ENCODE data around the gene DPEP3.
"Not testable (repeated sequence)": the region's sequence is repeated elsewhere in the genome, so short reads cannot be mapped to it uniquely, and the experiment has no call there.

The DPEP3 gene, protein sequence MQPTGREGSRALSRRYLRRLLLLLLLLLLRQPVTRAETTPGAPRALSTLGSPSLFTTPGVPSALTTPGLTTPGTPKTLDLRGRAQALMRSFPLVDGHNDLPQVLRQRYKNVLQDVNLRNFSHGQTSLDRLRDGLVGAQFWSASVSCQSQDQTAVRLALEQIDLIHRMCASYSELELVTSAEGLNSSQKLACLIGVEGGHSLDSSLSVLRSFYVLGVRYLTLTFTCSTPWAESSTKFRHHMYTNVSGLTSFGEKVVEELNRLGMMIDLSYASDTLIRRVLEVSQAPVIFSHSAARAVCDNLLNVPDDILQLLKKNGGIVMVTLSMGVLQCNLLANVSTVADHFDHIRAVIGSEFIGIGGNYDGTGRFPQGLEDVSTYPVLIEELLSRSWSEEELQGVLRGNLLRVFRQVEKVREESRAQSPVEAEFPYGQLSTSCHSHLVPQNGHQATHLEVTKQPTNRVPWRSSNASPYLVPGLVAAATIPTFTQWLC

DNA sequence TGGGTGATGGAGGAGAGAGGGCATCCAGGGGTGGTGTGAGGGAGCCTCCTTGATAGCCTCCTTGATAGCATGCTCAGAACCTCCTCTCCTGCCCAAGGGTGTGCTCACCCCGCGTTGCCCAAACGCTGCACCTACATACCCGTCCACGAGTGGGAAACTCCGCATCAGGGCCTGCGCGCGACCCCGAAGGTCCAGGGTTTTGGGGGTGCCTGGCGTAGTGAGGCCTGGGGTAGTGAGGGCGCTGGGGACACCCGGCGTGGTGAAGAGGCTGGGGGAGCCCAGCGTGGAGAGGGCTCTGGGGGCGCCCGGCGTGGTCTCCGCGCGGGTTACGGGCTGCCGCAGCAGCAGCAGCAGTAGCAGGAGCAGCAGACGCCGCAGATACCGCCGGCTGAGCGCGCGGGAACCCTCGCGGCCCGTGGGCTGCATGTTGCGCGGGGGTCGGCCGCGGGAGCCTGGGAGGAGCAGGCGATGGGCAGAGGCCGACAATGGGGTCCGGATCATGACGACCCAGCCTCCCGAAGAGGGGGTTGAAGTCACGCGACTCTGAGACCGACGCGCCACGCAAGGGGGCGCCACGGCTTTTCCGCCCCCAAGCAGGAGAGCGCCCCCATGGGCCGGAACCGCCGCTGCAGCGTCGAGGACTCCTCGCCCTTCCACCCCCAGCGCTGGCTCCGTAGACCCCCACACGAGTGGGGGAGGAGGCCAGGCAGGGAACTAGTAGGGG is at the start of gene DPEP3:
Gene DPEP3 (minus strand): TSS at position 545 of the 724 bp plus-strand sequence. CDS start 119 bp downstream, at position 426.
- no peak for FAIRE-seq

DNA sequence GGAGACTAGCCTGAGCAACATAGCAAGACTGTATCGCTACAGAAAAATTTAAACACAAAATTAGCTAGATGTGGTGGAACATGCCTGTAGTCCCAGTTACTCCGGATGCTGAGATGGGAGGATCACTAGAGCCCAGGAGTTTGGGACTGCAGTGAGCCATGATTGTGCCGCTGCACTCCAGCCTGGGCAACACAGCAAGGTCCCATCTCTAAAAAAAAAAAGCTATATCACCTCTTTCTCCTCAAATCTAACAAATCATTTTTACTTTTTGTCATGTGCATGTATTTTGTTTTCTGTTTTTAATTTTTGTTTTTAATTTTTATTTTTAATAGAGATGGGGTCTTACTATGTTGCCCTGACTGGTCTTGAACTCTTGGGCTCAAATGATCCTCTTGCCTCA is 48.7 kb upstream of the DPEP3 start:
- FAIRE-seq: no peak
- no peak for DNase-seq (ENCODE audit: insufficient read length, low spot score)

More for the DNA sequence above, at the start of gene DPEP3:
- no peak for DNase-seq (ENCODE audit: insufficient read length, low spot score)

DNA sequence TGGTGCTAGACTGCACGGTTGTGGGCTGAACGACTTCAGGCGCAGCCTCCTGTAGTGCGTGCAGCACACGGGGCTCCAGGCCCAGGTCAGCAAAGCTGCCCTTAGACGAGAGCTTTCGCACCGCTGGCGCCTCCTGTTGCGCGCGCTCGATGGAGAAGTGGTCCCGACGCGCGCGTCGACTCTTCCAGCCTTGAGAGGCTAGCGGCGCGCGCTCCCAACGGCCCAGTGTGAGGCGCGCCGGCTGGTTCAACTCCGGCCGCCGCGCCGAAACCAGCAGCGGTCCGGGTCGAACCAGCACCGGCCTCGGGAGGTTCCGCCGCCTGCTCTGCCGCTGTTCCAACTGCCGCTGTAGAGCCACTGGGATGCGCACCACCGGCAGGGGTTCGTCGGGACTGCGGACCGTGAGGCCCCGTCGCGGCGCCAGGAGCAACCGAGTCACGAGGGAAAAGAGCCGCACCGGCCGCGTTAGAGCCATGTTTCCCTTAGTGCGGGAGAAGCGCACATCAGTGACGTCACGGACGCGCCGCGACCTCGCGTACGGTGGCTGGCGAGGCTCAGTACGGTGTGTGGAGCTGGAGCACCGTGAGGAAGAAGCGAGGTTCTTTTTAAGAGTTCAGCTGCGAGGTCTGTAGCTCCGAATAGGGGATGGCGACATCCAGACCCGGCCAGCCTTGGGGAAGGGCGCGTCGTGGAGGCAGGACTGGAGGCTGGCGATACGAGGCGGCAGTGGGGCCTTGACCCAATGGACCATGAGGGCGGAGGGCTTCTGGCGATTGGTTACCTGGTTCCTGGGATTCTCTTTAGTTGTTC is 42.6 kb upstream of the DPEP3 start, which contains the start of the genes DDX28 and DUS2:
Gene DDX28 (minus strand): TSS at position 505 of the 810 bp plus-strand sequence. CDS start 30 bp downstream, at position 475.
Gene DUS2 (plus strand): TSS at position 557 of the 810 bp plus-strand sequence. CDS start 14,740 bp downstream, outside the sequence.
- peak; percentile 78 for FAIRE-seq
- DNase-seq (ENCODE audit: insufficient read length, low spot score): peak; percentile 83

DNA sequence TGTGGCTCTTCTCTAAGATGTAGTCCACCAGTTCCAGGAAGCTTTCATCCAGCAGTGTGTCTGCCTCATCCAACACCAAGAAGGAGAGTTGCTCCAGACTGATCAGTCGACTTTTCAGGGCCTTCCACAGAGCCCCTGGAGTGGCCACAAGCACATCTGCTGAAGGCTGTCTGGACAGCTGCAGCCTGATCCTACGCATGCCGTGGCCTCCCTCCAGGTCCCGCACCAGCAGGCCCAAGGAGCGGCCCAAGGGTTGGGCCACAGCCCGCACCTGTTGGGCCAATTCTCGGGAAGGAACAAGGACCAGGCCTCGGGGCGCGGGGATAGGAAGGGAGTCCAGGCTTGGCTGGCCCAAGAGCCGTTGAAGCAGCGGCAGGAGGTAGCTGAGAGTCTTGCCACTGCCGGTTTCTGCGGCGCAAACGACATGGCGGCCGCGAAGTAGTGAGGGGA is 42.0 kb upstream of the DPEP3 start:
- DNase-seq (ENCODE audit: insufficient read length, low spot score) (no peak), FAIRE-seq (no peak)

DNA sequence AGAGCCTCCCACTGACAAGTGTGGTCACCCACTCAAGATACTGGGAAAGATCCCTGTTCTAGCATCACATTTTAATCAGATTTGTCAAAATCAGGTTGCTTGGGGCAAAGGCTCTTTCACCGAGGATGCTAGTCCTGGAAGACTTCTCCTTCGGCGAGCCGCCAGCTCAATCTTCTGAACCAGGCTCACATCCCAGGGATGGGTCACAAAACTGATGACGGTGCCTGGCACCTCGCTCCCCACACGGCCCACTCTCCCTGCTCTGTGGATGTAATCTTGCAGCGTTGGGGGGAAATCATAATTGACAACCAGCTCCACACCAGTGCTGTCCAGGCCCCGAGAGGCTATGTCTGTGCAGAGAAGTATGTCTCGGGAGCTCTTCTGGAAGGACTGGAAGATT is 41.2 kb upstream of the DPEP3 start:
- no peak for DNase-seq (ENCODE audit: insufficient read length, low spot score)
- no peak for FAIRE-seq

DNA sequence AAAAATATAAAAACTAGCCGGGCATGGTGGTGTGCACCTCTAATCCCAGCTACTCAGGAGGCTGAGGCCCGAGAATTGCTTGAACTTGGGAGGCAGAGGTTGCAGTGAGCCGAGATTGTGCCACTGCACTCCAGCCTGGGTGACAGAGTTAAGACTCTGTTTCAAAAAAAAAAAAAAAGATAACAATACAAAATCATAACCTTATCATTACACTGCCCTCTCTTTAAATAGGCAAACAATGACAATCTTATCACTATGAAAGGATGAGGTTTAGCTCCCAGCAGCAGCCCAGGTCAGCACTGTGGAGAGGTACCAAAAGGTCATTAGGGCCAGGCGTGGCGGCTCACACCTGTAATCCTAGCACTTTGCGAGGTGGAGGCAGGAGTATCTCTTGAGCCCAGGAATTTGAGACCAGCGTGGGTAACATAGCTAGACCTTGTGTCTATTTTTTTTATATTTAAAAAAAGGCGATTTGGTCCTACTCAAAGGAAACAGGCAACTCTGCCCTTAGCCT is 38.9 kb upstream of the DPEP3 start:
- FAIRE-seq (no peak), DNase-seq (ENCODE audit: insufficient read length, low spot score) (no peak)

DNA sequence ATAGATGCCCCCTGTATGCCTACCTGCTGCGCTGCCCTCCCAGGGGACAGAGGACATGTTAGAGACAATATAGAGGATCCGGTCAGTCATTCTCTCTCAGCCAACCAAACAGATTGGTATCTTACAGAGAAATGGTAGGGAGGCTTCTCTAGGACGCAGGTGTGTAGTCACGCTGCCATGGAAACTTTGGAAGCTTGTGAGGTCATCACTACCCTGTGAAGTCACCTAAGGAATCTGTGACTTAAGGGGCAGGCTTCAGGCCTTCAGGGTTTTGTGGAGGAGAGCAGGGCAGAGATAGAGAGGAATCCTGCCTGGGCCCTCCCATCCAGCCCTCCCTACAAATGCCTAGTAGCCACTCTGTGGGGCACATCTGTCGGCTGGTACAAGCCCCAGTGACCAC is 35.4 kb upstream of the DPEP3 start, which contains the start of gene DPEP2NB:
Gene DPEP2NB (minus strand): TSS at position 231 of the 400 bp plus-strand sequence. CDS start 141 bp downstream, at position 90.
- FAIRE-seq (no peak), DNase-seq (ENCODE audit: insufficient read length, low spot score) (no peak)

DNA sequence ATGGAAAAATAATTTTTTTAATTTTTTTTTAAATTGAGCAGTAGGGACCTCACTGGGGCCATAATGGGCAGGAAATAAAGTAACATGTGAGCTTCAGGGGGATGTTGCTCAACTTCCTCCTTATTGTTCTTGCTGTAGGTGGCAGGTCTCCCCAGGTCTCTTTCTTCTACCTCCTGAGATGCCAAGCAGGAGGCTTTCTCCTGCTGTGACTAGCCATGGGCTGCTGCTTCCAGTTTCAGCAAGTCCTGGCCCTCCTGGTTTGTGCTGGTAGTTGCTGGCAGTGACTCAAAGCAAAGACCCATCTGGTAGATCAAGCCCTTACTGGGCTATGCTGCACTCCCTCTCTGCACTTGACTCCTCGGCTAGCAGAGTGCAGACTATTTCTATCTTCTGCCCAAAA is 33.1 kb upstream of the DPEP3 start:
- FAIRE-seq (no peak), DNase-seq (ENCODE audit: insufficient read length, low spot score) (no peak)

DNA sequence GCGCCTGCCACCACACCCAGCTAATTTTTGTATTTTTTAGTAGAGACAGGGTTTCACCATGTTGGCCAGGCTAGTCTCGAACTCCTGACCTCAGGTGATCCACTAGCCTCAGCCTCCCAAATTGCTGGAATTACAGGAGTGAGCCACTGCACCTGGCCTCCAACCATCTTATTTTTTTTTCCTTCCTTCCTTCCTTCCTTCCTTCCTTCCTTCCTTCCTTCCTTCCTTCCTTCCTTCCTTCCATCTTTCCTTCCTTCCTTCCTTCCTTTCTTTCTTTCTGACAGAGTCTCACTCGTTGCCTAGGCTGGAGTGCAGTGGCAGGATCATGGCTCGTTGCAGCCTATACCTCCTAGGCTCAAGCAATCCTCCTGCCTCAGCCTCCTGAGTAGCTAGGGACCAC is 29.6 kb upstream of the DPEP3 start:
- not testable (repeated sequence) for FAIRE-seq; DNase-seq (ENCODE audit: insufficient read length, low spot score)

DNA sequence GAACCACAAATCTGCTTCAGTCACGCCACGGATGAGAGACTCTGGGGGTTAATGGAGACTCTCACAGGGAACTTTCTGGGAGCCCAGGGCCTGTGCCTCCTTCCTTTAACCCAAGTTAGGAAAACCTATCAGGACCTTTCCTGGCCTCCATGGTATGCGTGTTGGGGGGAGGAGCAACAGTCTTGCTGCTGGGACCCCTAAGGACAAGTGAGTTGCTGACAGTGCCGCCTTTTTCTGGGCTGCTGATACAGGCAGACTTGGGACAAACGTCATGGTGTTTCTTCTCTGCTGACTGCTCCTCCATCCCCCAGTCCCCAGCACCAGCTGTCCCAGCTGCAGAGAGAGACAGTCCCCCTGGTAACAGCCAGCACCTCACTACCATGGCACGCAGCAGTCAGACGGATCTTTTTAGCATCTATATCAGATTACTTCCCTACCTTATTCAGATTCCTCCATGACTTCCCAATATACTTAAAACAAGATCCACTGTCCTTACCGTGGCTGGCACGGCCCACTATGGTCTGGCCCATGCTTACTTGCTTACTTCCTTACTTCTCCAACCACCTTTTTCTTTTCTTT is 28.9 kb upstream of the DPEP3 start:
- no peak for FAIRE-seq
- DNase-seq (ENCODE audit: insufficient read length, low spot score): no peak

DNA sequence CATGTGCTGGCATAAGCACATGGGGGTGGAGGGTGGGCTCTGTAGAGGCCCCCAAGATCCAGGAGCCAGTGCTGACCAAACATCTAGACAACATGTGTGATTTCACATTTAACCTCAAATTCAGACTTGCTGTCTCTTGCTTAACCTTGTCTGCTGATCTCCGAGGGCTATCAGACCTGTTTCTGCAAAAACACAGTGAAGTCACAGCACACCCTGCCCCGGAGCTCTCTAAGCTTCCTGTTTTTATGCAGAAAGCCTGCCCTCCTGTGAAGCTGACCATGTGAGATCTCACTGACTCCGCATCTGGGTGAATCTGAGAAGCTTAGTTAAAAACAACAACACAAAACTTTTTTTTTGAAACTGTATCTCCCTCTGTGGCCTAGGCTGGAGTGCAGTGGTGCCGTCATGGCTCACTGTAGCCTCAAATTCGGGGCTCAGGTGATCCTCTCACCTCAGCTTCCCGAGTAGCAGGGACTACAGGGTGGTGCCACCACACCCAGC is 25.5 kb upstream of the DPEP3 start:
- FAIRE-seq (peak; percentile 35), DNase-seq (ENCODE audit: insufficient read length, low spot score) (no peak)

DNA sequence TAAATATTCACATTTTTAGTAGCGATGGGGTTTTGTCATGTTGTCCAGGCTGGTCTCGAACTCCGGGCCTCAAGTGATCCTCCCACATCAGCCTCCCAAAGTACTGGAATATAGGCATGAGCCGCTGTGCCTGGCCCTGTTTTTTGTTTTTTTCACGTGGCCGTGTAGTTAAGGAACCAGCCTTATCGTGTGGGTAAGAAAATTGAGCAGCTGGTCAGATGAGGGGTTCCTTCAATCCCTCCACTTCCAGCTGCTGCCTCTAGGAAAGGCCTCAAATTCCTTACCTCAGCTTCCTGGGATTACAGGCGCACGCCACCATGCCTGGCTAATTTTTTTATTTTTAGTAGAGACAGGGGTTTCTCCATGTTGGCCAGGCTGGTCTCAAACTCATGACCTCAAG is 24.9 kb upstream of the DPEP3 start:
- FAIRE-seq (no peak), DNase-seq (ENCODE audit: insufficient read length, low spot score) (no peak)

DNA sequence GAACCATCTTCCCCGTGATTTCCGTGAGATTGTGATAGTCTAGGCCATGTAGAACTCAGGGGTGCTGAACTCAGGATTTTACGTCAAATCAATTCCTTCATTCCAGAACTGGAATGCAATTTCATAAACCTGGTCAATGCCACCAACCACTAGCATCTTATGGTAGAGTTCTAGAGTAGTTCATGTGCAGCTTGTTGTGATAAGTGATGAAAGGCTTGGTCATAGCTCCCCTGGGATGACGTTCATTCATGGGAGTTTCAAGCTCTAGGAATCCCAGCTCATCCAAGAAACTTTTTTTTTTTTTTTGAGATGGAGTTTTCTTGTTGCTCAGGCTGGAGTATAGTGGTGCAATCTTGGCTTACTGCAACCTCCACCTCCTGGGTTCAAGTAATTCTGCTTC is 22.7 kb upstream of the DPEP3 start:
- FAIRE-seq (no peak), DNase-seq (ENCODE audit: insufficient read length, low spot score) (no peak)

DNA sequence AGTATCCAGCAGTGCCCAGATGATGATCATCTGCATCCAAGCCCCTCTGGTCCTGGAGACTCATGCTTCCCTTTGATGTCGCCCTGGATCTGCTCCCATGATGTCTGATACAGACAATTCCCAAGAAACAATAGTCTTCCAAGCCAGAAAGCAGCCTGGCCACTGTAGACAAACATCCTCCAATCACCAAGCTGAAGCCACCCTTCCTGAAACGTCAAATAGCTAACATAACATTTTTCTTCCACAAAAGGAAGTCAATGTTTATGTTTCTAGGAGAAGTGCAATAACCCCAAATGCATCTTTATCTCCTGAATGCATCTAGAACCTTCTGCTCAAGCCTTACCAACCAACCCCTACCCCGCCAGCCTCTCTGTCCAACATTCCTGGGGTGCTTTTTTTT is 20.2 kb upstream of the DPEP3 start:
- FAIRE-seq (no peak), DNase-seq (ENCODE audit: insufficient read length, low spot score) (no peak)

DNA sequence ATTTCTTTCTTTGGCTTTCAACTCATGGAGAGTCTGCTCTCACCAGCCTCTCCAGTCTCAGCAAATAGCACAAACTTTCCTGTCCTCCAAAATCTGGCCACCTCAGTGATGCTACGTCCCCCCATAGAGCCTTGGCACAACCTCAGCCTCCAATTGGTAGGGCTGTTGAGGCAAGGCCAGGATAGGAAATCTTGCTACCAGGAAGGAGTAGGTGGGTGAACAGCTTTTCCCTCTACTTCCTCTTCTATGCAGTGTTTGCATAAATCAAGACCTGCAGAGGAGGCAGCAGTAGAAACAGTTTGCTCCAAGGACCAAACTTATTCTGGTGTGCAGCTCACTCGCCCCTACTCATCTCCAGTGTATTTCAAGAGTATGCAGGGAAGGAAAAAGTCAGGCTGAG is 19.7 kb upstream of the DPEP3 start:
- DNase-seq (ENCODE audit: insufficient read length, low spot score): no peak

DNA sequence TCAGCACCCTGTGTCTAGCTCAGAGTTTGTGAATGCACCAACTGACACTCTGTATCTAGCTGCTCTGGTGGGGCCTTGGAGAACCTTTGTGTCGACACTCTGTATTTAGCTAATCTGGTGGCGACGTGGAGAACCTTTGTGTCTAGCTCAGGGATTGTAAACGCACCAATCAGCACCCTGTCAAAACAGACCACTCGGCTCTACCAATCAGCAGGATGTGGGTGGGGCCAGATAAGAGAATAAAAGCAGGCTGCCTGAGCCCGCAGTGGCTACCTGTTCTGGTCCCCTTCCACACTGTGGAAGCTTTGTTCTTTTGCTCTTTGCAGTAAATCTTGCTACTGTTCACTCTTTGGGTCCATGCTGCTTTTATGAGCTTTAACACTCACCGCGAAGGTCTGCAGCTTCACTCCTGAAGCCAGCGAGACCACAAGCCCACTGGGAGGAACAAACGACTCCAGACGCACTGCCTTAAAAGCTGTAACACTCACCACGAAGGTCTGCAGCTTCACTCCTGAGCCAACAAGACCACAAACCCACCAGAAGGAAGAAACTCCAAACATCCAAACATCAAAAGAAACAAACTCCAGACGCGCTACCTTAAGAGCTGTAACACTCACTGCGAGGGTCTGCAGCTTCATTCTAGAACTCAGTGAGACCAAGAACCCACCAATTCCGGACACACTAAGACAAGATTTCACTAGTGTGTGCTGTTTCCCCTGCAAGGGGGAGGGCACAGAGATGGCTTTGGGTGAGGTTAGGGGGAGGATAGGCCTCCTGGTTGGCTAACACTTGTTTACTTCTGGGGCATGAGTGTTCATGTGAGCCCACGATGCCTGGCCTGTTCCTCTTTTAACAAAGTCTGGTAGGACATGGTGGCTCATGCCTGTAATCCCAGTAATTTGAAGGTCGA is 18.7 kb upstream of the DPEP3 start, which contains the start of gene DPEP2:
Gene DPEP2 (minus strand): TSS at position 706 of the 910 bp plus-strand sequence. CDS start 6,272 bp downstream, outside the sequence.
- not testable (repeated sequence) for DNase-seq (ENCODE audit: insufficient read length, low spot score); FAIRE-seq

More for the DNA sequence above, 19.7 kb upstream of the DPEP3 start:
- no peak for FAIRE-seq

DNA sequence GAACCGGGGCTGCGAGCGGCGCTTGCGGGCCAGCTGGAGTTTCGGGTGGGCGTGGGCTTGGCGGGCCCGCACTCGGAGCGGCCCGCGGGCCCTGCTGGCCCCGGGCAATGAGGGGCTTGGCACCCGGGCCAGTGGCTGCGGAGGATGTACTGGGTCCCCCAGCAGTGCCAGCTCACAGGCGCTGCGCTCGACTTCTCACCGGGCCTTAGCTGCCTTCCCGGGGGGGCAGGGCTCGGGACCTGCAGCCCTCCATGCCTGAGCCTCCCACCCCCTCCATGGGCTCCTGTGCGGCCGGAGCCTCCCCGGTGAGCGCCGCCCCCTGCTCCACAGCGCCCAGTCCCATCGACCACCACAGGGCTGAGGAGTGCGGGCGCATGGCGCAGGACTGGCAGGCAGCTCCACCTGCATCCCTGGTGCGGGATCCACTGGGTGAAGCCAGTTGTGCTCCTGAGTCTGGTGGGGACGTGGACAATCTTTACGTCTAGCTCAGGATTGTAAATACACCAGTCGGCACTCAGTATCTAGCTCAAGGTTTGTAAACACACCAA is 18.0 kb upstream of the DPEP3 start:
- not testable (repeated sequence) for FAIRE-seq; DNase-seq (ENCODE audit: insufficient read length, low spot score)

DNA sequence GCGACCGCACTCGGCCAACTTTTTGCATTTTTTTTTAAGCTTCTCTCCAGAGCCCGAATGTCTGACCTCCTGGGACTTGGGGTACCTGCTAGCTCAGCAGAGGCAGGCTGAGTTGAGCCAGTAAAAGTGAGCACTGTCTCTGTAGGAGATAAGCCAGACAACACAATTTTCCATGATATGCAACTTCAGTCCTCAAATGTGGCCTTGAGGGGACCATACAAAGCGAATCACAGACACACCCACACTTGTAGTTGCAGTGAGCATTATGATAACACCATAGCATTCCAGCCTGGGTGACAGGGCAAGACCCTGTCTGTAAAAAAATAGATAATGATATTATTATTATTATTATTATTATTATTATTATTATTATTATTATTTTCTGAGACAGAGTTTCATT is 16.4 kb upstream of the DPEP3 start:
- no peak for DNase-seq (ENCODE audit: insufficient read length, low spot score)
- FAIRE-seq: no peak
